GM13976 (cell line): ENCODE data around the gene WDR43.

Source experiments
- DNase-seq: peaks from one replicate; pipeline ENCODE4 v3.0.0; 2012; ENCODE audit warnings: low spot score
- in situ Hi-C: fragments of 300-500 bp; cut with MboI; formaldehyde crosslinking; loops from one replicate; pipeline ENCODE4 v1.12.0; 2022; ENCODE audit warnings: low sequenced_read_pairs, mixed read lengths, inconsistent platforms; ENCODE audit not compliant: unreplicated experiment
- TF ChIP-seq, protein P1 (sequence below): IDR thresholded peaks from 2 replicates; pipeline ENCODE4 v1.5.1; 2012; ENCODE audit warnings: borderline replicate concordance, mild to moderate bottlenecking; ENCODE audit not compliant: insufficient read depth; ENCODE audit errors: extremely low read depth, missing control alignments, control extremely low read depth

The WDR43 gene

DNA sequence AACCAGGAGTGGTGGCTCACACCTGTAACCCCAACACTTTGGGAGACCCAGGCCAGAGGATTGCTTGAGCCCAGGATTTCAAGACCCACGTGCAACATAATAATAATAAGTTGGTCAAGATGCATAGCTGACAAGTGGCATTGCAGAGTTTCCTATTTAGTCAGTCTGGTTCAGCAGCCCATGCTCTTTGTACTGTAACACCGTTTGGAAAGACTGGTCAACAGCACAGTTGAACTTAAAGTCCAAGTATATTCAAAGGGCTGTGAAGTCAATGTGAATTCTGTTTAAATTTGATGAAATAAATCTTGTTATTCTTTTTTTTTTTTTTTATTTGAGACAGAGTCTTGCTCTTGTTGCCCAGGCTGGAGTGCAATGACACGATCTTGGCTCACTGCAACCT, 22.8 kb upstream of the WDR43 start:
- no peak for DNase-seq
- TF ChIP-seq, protein P1, sequence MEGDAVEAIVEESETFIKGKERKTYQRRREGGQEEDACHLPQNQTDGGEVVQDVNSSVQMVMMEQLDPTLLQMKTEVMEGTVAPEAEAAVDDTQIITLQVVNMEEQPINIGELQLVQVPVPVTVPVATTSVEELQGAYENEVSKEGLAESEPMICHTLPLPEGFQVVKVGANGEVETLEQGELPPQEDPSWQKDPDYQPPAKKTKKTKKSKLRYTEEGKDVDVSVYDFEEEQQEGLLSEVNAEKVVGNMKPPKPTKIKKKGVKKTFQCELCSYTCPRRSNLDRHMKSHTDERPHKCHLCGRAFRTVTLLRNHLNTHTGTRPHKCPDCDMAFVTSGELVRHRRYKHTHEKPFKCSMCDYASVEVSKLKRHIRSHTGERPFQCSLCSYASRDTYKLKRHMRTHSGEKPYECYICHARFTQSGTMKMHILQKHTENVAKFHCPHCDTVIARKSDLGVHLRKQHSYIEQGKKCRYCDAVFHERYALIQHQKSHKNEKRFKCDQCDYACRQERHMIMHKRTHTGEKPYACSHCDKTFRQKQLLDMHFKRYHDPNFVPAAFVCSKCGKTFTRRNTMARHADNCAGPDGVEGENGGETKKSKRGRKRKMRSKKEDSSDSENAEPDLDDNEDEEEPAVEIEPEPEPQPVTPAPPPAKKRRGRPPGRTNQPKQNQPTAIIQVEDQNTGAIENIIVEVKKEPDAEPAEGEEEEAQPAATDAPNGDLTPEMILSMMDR = no peak
- in situ Hi-C loops = no loop called here

DNA sequence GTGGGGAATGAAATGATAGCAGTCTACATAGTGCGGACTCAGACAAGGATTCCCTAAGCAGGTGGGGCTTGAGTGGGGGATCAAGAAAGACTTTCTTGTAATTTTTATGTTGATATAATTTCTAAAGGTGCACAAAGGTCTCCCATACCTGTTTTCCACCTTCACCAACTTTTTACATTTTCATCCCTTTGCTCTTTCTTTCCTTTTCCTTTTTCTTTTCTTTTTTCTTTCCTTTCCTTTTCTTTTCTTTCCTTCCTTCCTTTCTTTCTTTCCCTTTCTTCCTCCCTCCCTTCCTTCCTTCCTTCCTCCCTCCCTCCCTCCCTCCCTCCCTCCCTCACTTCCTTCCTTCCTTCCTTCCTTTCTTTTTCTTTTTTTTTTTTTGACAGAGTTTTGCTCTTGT, 14.3 kb upstream of the WDR43 start:
- in situ Hi-C loops = no loop called here
- TF ChIP-seq, protein P1 = no peak
- no peak for DNase-seq

DNA sequence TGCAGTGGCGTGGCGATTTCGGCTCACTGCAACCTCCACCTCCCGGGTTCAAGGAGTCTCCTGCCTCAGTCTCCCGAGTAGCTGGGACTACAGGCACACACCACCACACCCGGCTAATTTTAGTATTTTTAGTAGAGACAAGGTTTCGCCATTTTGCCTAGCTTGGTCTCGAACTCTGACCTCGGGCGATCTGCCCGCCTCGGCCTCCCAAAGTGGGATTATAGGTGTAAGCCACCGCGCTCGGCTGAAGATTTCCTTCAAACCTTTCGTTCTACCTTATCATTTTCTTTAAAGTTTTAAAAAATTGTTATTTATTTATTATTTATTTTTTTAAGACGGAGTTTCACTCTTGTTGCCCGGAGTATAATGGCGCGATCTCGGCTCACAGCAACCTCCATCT, 979 bp upstream of the WDR43 start:
- in situ Hi-C loops = no loop called here
- DNase-seq = no peak
- TF ChIP-seq, protein P1 = no peak

DNA sequence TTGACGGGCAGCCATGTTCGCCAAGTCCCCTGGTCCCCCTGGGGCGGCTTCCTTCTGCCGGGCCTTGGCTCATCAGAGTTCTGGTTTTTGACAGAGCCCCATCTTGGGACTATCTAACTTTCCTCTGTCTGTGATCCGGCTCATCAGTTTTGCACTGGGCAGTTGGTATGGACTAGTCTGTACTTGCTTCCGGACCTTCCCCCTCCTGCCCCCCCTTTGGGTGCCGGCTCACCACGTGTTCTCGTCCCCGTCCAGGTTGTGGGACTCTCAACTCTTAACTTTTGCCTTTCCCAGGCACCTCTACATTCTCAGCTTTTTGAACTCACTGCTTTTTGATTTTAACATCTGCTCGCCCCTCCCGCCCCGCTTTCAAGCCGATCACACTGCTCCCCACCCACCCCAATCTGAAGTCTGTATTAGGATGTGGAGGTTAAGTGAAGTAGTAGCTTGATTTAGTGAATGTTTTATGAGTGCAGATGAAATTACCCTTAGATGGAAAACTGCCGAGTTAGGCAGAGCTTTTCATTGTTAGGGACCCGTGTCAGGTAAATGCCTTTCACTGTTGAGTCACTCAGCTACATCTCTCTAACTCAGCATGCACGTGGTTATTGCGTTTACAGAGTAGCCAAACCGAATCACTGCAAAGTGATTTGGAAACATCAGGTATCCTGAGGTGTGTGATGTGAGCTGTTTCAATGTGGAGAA, 874 bp downstream of the WDR43 start:
- TF ChIP-seq, protein P1 = no peak
- in situ Hi-C loops = no loop called here
- DNase-seq = no peak

DNA sequence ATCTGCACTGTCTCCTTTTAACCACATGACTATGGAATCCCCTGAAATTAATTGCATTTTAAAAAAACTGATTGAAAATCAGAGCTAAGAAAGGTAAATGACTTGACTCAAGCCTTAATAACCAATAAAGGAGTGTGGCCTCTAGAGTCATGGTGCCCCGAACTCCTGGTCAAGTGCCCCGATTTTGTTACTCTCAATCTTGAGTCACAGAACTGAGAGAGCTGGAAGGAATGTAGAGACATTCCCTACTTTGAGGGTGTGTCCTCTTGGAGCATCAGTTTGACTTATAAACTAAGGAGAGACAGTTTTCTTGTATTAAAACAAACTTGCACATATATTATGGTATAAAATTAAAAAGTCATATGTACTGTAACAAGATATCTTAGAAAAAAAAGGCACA, 2.4 kb downstream of the WDR43 start:
- in situ Hi-C loops = no loop called here
- TF ChIP-seq, protein P1 = no peak
- DNase-seq = no peak

DNA sequence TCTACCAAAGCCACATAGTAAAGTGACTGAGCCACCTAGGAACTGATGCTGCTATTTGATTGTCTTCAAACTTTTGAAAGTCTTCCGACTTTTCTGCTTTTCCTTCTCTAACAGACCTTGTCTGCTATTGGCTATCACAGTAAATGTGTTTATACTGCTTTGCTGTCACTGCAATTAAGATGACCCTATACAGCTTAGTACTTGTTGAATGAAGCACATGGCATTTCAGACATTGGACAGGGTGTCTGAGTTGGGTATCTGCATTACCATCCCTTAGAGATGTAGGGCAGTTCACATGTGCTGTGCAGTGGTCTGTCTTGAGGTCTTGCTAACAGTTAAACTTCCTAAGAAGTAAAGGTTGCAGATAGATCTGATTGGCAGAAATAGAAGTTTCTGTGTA, 3.6 kb downstream of the WDR43 start:
- TF ChIP-seq, protein P1 = no peak
- DNase-seq = no peak
- in situ Hi-C loops = no loop called here
